LHCN-M2 (cell line): ENCODE results near the gene JADE2. TPM values are rescaled to one million over a fixed set of nuclear protein-coding genes. Genes with fewer than 3 reads are reported as not detected.
"Not testable (repeated sequence)": the region's sequence is repeated elsewhere in the genome, so short reads cannot be mapped to it uniquely, and the experiment has no call there.

Experiments
- DNase-seq: peaks from one replicate; pipeline ENCODE4 v3.0.0-alpha.2; 2012; ENCODE audit warnings: low read depth
- total RNA-seq: library from RNA; depleted of rRNA; stranded (reverse); fragments of >200 nt; gene quantifications from 2 replicates; pipeline ENCODE4 v1.2.3, GENCODE V29; 2014

The JADE2 gene
- total RNA-seq, 1 experiment from 2014 or later, result 34.4 TPM

DNA sequence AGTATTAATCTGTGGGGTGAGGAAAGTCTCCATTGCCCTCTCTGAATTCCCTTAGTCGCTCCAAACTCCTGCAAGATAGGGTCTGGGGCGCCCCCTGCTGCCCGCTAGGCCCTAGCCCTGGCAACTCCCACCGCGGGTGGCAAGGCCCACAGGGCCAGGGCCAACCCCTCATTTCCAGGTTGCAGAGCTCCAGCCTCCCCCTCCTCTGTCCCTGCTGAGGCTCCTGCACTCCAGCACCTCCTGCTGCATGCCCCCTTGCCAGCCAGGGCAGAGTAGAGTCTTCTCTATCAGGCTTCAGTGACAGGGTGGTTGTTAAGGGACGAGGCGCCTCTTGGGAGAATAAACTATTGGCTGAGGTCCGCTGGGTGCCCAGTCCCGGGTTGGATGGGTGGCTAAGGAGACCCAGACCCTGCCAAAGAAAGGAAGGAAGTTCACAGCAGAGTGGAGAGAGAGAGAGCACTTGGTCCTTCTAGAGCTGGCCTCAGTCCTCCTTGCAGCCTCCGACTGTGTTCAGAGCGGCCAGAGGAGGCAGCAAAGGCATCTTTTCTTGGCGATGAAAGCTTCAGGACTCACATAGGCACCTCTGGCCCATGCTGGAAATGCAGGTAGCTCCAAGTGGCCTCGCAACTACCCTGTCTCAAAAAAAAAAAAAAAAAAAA, 61.5 kb downstream of the JADE2 start:
- DNase-seq, result peak; percentile 66

DNA sequence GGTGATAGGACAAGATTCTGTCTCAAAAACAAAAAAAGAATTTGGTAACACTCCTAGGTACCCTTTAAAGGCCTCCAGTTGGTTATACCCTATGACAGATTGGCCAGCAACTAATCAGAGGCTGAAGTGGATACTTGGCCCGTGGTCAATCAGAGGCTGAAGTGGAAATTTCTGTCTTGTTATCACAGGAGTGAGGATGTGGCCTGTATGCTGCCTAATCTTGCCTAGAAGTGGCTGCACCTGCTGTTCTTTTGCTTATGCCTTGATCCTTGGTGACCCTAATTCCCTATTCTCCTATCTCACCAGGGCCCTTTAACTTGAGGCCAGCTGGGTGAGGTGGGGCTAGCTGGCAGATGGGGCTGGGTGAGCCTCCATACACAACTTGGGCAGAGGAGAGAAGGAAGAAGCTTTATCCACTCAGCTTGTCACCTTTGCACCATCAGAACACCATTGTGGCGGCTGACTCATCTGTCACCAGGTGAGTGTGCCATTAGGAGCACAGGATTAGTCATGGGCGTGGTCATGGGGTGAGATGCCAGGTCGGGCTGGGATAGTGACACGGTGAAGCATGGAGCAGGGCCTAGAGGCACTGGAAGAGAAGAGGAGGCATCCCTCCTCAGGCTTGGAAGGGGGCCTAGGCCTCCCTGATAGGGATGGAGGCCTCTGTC, 65.7 kb downstream of the JADE2 start:
- DNase-seq, result no peak

DNA sequence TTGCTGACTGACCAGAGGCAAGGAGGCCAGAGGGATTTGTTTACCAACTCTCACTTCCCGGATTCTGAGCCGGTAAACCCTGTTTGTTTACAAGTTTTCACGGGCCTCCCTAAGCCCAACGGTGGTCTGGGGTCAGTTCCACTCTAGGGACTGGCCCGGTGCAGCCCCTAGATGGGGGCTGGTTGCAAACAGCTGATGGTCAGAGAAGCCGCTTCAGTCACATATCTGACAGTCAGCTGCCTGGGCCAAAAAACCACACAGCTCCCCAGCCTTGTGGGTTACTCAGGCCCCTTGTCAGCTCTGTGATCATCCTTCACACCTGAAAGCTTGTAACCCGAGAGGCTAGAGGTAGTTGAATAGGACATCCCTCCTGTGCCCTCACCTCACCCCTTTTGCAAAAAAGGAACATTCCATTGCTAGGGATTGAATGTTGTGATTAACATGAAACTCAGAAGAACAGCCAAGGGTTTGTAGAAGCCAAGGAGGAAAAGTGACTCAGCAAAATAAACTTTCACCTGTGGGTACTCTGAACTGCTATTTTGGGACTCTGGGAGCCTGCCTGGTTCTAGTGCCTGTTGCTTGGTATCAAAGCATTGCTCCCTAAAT, 66.8 kb downstream of the JADE2 start:
- peak; percentile 32 for DNase-seq

DNA sequence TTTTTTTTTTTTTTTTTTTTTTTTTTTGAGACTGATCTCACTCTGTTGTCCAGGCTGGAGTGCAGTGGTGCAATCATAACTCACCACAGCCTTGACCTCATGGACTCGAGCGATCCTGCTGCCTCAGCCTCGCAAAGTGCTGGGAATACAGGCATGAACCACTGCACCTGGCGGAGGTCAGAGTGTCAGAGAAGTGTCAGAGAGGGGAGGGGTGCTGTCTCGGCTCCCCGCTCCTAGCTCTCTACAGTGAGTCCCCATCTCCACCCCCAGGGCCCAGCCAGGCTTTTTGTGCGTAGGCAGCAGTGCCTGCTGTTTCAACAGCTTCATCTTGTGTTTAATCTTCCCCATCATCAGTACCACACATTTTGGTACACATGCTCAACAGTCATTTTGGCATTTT, 68.9 kb downstream of the JADE2 start:
- no peak for DNase-seq

DNA sequence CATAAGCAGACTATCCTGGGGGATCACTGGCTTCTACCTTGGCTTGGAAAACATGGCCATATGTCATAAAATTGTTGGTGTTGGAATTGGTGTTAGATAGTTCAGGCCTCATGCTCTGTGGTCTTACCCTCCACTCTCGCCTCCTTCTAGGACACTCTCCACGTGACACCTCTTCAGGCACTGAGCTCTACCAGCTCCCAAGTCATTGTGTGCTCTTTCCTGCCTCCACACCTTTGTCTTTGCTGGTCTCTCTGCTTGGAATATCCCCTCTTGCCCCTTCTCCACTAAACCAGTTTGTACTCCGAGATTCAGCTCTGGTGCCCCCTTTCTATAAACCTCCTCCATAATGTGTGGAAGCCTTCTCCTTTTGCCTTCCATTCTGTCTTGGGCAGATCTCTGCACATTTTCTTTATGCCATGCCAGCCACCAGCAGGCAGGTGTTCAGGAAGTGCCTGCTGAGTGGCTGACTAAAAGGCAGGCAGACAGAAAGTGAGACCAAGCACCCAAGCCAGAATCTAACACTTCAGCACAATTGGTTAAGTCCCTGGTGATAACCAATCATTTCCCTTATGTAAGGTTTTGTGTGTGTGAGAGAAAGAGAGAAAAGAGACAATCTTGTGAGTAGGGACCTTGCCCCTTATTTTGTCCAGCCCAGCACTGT, 69.5 kb downstream of the JADE2 start:
- DNase-seq, result no peak

DNA sequence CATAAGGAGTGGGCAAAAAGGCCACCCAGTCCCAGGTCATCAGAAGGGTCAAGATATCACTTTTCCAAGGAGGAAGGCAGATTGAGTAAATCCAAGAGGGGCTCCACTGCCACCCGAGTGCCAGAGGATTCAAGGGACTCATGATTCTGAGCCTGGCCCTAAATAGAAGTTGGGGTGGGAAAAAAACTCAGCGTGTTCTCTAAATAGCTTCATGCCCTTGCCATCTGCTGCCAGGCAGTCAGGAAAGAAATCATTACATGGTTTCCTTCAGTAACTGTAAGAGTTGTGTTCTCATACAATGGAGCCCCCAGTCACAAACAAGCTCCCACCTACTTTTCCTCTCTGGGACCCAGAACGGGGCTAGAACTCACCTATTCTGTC, 70.0 kb downstream of the JADE2 start:
- no peak for DNase-seq

DNA sequence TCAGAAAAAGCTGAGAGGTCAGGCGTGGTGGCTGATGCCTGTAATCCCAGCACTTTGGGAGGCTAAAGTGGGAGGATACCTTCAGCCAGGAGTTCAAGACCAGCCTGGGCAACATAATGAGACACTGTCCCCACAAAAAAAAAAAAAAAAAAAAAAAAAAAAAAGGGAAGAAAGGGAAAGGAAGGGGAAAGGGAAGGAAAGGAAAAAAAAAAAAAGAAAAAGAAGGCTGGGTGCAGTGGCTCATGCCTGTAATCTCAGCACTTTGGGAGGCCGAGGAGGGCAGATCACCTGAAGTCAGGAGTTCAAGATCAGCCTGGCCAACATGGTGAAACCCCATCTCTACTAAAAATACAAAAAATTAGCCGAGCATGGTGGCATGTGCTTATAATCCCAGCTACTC, 74.3 kb downstream of the JADE2 start:
- DNase-seq, result not testable (repeated sequence)

DNA sequence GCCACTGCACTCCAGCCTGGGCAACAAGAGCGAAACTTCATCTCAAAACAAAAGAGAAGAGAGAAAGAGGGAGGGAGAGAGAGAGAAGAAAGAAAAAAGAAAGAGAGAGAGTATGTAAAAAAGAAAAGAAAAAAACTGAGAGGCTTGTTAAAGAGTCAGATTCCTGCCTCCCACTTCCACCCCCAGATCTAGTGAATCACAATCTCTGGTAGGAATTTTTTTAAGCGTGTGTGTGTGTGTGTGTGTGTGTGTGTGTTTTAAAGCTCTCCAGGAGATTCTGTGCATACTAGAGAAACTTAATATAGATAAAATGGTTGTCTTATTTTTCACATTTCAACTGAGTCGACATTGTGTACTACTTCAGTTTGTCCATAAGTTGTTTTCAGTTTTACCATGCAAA, 75.1 kb downstream of the JADE2 start:
- peak; percentile 37 for DNase-seq

DNA sequence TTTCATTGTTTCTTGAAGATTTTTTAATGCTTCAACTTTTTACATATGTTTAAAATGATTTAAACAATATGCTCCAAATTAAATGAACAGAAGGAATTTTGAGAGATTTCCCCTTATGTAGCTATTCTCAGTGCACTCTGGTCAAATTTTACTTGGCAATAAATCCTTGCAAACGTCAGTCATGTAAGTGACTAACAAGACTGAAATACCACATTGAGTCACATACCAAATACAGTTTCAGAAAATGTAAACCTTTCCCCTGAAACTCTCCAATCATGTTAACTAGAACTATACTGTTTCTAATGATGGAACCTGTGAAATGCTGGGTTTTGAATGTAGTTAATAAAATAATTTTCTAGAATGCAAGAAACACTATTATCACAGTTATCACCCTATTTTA, 77.6 kb downstream of the JADE2 start:
- DNase-seq, result peak; percentile 31

DNA sequence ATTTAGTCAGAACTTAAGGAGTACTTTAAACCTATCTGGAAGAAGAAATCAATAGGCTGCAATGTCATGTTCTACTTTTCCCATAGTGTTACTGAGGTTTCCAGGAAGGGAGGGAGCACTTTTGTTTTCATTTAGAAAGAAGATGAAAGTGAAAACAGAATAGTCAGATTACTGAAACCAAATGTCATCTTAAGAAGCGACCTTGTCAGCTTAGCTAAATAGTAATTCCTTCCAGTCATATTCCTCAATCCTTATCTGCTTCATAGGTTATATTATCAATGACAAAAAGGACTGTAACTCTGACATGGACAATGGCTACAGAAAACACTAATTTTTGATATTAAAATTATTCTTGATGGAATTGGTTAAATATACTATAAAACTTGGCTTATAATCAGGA, 79.4 kb downstream of the JADE2 start:
- DNase-seq, result no peak

DNA sequence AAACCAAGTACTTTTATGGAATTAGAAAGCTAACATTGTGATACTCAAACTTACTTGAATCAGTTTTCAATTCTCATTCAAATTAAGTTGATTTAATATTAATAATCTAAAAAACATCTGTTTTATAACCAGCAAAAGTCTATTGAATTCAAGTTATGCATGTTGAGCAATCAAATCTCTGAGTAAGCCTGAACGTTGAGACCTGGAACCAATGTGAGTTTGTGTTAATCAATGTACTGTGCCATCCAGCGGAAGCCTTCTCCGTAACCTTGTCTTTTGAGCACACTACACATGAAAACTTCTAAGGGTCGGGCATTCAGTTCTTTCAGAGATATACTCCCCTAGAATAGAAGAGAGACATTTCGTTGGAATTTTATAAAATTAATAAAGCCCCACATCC, 81.3 kb downstream of the JADE2 start:
- DNase-seq, result no peak

DNA sequence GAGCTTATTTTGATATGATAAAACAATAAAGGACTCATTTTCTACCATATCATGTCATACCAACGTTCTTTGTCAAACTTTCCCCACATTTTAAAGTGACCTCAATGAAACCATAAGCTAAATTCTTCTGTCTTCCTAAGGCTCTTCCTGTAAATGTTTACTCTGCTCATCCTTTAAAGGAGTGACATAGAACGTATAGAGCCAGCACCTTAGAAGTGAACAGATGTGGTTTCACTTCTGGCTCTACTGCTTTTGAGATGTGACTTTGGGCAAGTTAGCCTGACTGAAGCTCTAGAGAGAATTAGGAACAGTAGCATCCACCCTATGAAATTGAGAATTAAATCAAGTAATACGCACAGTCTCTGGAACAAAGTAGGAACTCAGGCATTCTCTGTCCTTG, 83.1 kb downstream of the JADE2 start:
- no peak for DNase-seq

DNA sequence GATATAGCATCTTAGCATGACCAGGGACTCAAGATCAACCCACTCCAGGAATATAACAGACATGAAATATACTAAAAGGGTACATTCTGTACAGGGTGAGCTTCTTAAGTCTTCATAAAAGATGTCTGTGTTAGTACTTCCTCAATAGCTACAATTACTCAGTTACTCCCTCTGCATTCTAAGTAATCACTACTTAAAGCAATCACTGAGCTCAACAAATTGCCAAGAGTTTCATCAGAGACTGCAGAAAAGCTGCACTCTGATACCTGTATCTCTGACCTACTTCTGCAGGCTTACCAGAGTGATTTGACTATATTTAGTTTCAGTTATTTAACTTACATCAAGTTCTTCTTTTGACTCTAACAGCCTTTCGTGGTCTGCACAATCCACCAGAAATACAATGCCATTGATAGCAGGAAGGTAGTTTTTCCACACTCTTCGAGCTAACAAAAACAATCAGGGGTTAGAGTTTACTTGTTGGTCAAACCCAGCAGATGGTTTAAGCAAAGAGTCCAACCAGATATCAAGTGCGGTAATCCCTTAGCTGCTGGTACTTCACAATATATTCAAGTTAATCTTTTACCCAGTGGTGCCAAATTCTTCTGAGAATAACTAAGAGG, 83.9 kb downstream of the JADE2 start:
- DNase-seq, result no peak

DNA sequence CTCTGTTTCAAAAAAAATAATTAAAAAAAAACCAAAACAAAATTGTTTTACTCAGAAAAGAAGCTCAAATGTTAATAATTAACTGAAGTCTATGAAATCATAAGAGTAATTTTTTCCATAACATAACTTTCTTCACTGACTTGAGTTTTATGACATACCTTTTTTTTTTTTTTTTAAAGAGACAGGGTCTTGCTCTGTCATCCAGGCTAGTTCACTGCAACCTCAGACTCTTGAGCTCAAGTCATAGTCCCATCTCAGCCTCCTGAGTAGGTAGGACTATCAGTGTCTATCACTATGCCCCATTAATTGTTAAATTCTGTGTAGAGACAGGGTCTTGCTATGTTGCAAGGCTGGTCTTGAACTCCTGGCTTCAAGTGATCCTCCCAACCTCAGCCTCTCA, 85.3 kb downstream of the JADE2 start:
- no peak for DNase-seq

DNA sequence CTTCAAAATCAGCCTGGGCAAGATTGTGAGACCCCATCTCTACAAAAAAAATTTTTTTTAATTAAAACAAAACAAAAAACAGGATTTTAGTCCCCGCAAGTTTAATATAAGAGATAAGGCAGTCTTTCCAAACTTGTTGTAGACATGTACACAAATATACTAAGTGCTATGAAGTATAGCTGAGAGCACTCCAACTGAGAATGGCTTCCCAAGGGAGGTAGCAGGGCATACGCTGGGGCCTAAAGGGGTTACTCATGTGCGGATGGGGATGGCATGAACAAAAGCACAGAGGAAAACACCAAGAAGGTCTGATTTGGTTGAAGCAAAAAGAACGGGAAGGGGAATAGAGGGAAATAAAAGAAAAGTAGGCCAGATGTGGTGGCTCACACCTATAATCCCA, 86.0 kb downstream of the JADE2 start:
- DNase-seq, result no peak

DNA sequence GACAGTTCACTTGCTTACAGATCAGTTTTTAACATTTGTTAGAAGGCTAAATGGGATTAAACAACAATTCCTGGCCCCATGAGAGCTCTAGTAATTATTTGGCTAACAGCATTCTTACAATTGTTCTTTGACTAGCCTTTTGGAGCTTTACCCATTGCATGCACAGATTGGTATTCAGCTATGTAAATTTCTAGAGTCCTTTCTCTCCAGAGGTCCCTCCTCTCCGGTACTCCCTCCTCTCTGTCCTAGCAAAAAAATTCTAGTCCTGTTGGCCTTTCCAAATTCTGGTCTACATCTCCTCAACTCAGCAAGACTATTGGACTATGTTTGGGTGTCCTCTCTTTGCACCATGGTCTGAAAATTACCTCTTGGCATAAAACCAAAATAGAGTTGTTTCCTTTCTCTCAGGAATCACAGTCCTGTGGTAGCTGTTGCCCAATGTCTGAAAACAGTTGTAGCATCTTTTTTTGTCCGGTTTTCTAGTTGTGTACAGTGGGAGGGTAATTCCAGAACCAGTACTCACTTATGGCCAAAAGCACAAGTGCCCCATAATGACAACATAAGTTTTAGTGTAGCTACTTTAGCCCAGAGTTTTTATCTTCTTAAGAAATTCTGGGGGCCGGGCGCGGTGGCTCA, 89.1 kb downstream of the JADE2 start:
- no peak for DNase-seq

DNA sequence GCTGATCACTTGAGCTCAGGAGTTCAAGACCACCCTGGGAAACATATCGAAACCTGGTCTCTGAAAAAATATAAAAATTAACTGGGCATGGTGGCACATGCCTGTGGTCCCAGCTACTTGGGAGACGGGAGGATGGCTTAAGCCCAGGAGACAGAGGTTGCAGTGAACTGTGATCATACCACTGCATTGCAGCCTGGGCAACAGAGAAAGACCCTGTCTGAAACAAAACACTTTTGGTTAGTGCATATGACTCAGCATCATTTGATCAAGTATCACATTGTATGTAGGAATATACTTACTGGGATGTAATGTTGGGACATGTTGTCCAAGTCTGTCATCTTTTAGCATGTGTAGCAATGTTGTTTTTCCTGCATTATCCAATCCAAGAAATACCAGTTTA, 95.2 kb downstream of the JADE2 start:
- DNase-seq, result no peak

DNA sequence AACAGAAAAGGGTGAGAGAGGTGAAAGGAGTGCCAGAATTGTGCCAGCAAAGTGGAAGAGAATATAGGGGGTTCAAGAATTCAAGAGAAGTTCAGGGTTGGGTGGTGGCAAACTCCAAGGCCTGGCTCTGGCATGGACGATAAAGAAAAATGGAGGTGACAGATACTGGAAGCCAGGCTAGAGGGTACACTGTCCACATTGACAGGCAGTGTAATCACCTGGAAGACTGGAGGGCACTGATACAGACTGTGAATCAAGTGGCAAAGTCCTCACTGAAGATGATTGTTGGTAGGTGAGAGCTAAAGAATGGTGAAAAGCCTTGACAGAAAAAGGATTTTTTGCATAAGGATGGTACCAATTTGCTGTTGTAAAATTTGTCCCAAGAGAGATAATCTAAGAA, 100.1 kb downstream of the JADE2 start:
- no peak for DNase-seq

DNA sequence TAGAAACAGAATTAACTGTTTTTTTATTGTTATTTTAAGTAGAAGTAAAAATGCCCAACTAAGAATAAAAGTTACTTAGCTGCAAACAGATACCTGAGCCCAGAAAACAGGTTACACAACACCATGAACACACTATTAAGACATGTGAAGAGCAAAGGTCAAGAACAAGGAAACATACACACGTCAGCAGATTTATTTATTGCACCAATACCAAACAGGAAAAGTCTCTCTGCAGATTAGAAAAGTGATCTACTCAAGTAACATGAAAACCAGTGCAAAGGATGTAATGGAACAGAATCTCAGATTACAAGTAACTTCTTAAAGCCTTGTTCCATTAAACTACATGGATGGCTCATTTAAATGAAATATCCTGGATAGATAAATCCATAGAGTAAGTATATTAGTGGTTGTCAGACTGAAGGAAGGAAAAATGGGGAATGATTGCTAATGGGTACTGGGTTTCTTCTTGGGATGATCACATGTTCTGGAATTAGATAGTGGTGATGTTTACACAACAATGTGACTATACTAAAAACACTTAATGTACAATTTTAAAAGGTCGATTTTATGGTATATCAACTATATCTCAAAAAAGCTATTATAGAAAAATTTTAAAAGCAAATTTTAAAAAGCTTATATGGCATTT, 101.0 kb downstream of the JADE2 start:
- DNase-seq, result no peak
